Spleen (tissue), 7 donors: ENCODE measurements around the gene GPNMB.

Experiments used
- POLR2AphosphoS5 ChIP-seq, 3 donors: sonication (generic); formaldehyde crosslinking; IDR thresholded peaks; one replicate each; pipeline ENCODE4 v1.5.1; 2017; ENCODE audit warnings: antibody characterized with exemption in 3 of 3
- TF ChIP-seq, protein P1 (sequence below), 11 experiments: fragments of 200-600 bp in 7 of 11; fragments of 450-650 bp in 4 of 11; sonication (generic) in 4 of 11; IDR thresholded peaks in 8 of 11; conservative IDR thresholded peaks in 3 of 11; 1 replicate in 7 of 11; 2 replicates in 4 of 11; pipeline versions ENCODE4 v1.4.0 to v1.8.0; 2016 to 2021; ENCODE audit warnings: antibody characterized with exemption in 11 of 11, inconsistent platforms in 4 of 11, mild to moderate bottlenecking in 1 of 11
- donor health status: DM: no; HTN: no; CAD: no; lungs with moderate emphysema.
- donor health status: DM: no; HTN: no; CAD: no.
- donor health status: DM: no; HTN: no; CAD: no.

DNA sequence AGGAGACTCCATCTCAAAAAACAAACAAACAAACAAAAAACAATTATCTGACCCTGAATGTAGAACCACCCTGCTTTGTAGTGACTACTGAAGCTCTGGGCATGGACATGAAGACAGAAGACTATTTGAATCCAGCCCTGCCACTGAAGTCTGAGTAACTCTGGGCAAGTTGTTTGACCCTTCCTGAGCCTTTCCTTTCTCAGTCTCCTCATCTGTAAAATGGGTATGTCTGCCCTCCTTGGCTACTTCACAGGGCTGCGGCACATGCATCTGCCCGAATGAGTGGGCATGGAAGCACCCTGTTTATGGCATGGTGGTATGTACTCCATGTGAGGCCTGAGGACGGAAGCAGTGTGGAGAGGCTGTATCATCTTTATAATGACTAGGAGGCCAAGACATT, 30.4 kb downstream of the GPNMB start:
- TF ChIP-seq, protein P1, sequence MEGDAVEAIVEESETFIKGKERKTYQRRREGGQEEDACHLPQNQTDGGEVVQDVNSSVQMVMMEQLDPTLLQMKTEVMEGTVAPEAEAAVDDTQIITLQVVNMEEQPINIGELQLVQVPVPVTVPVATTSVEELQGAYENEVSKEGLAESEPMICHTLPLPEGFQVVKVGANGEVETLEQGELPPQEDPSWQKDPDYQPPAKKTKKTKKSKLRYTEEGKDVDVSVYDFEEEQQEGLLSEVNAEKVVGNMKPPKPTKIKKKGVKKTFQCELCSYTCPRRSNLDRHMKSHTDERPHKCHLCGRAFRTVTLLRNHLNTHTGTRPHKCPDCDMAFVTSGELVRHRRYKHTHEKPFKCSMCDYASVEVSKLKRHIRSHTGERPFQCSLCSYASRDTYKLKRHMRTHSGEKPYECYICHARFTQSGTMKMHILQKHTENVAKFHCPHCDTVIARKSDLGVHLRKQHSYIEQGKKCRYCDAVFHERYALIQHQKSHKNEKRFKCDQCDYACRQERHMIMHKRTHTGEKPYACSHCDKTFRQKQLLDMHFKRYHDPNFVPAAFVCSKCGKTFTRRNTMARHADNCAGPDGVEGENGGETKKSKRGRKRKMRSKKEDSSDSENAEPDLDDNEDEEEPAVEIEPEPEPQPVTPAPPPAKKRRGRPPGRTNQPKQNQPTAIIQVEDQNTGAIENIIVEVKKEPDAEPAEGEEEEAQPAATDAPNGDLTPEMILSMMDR (IDR thresholded peaks at IDR 0.05 in 8 of 11, conservative IDR thresholded peaks at IDR 0.05 in 3 of 11): no peak
- TF ChIP-seq POLR2AphosphoS5 (IDR thresholded peaks at IDR 0.05): no peak
